T47D (cell line): Measurements from ENCODE around the gene GTF2H3.

Experiments used
- DNase-seq, 2 experiments: peaks; one replicate each; pipeline versions ENCODE4 v3.0.0 to v3.0.0-alpha.2; 2011 to 2012; ENCODE audit warnings: low read depth in 1 of 2, low spot score in 1 of 2
- JUND ChIP-seq: IDR thresholded peaks from 2 replicates; pipeline ENCODE4 v1.6.1; 2012; ENCODE audit warnings: low read depth
- in situ Hi-C: cut with HindIII; loops from 2 replicates; pipeline ENCODE4 v1.10.0; 2016; ENCODE audit warnings: low sequenced_read_pairs, low pct_unique_long_range_greater_than_20kb

The GTF2H3 gene

GRCh38 chr12:123614110-123614509, 19.5 kb upstream of the GTF2H3 start:
- no peak for TF ChIP-seq JUND
- in situ Hi-C loops: no loop called here
- no peak for DNase-seq

GRCh38 chr12:123614531-123614930, 19.1 kb upstream of the GTF2H3 start:
- no peak for DNase-seq
- in situ Hi-C loops: no loop called here
- no peak for TF ChIP-seq JUND

GRCh38 chr12:123617144-123617543, 16.5 kb upstream of the GTF2H3 start:
- in situ Hi-C loops: no loop called here
- DNase-seq: no peak
- TF ChIP-seq JUND: no peak

DNA sequence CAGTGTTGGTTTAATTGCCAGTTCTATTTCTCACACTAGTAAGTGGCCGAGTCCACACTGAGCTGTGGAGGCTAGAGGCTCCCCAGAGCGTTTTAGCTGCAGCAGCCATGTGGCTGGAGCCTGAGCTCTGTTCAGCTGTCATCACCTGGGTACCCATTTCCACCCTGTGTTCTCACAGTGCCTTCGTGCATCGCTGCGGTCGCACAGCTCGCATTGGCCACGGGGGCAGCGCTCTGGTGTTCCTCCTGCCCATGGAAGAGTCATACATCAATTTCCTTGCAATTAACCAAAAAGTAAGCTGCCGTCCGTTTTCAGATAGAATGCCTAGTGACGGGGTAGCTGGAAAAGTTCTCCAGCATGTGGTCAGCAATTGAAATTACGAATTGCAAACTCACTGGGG, 16.0 kb upstream of the GTF2H3 start:
- in situ Hi-C loops: no loop called here
- no peak for DNase-seq
- no peak for TF ChIP-seq JUND

- DNase-seq: no peak
- in situ Hi-C loops: no loop called here
- no peak for TF ChIP-seq JUND
Measured at GRCh38 chr12:123621101-123621500, 12.5 kb upstream of the GTF2H3 start.

DNA sequence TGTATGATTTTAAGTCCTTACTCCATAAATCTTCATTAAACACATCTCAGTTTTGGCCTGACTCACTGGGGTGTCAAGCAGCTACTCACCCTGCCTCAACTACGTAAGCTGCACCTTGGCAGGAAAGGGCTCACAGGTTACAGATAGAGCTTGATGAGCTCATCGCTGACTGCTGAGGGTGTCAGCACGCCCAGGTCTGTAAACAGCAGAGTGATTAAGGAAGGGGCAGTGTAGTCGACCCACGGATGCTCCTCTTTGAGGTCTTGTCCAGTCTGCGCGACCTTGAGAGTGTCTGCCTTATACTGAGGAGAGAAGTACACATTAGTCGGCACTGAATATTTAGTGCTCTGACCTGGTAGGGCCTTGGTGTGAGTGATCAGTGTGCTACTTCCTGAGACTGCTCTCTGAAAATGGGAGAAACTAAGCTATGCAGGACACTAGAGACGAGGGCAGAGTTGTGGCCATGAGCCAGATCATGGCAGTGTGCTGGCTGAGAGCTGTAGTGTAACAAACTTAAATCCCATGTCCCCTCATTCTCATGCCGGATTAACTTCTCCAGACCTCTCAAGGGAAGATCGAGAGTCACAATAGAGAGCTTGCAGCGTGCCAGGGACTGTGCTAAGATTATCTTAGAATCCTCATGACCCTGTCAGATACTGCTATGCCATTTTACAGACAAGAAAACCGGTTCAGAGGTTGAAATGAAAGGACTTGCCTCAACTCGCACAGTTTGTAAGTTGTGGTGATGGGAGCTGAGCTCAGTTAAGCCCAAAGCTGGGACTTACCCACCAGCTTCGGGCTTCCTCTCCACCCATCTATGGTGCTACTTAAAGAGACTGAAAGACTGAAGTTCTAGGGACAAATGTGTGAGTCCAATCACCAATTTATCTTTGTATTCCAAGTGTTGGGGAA, 11.8 kb upstream of the GTF2H3 start:
- no peak for TF ChIP-seq JUND
- DNase-seq: no peak
- in situ Hi-C loops: no loop called here

GRCh38 chr12:123634142-123634561, 523 bp downstream of the GTF2H3 start:
- no peak for DNase-seq
- in situ Hi-C loops: no loop called here

DNA sequence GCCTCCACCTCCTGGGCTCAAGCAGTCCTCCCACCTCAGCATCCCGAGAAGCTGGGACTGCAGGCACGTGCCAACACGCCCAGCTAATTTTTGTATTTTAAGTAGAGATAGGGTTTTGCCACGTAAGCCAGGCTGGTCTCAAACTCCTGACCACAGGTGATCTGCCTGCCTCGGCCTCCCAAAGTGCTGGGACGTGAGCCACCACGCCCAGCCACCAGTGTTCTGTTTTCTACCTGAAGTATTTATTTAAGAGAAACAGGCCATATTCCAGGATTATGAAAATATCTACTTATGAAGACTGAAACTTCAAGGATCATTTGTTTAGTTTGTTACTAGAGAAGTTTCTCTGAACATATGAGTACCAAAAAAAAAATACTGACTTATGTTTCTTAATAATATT, 10.3 kb downstream of the GTF2H3 start:
- in situ Hi-C loops: no loop called here
- no peak for DNase-seq
- no peak for TF ChIP-seq JUND

More at GRCh38 chr12:123634142-123634561, 523 bp downstream of the GTF2H3 start:
- no peak for TF ChIP-seq JUND

DNA sequence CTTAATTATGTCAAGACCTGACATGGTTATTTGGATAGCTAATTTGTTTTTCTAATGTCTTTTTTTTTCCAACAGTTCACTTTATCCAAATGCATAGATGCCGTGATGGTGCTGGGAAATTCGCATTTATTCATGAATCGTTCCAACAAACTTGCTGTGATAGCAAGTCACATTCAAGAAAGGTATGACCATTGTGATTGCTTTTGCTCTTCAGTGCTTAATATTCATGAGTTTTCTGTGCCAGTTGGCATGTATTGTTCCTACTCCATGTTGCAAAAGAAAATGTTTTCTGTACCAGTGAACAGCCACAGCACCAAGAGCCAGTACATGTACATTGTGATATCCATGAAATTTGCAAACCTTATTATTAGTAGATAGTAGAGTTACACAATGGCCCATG, 11.8 kb downstream of the GTF2H3 start:
- in situ Hi-C loops: no loop called here

DNA sequence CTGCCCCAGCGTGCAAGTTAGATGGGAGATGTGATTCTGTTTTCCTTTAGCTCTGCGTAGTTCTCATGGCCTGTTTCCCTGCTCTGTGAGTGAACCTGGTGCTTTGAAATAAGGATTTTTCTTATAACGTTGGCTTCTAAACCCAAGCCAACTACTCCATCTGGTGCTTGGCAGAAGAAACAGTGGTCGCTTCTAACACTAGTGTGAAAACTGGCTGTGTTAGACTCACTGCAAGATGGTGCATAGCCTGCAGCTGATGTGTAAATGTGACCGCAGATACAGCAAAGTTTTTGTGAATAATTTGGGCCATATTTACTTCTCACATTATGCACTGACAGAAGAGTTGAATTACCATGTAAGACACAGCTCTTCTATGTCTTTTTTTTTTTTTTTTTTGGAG, 12.2 kb downstream of the GTF2H3 start:
- no peak for DNase-seq
- in situ Hi-C loops: no loop called here
- no peak for TF ChIP-seq JUND

More for the DNA sequence above, 11.8 kb downstream of the GTF2H3 start:
- DNase-seq: no peak
- TF ChIP-seq JUND: no peak

DNA sequence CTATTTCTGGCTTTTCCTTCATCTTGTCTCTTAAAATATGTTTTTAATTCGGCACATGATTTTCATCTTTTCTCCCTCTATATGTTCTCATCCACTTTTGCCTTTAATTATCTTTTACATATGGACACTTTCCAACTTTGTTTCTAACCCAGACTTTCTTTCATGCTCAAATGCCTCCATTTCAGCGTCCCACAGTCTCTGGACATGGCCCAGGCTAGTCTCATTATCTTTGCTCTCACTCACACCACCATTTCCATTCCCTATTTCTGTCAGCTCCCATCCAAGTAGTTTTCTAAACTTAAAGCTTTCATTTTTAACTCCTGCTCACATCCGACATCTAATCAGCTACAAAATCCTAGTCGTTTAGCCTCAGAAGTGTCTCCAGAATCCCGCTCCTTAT, 14.8 kb downstream of the GTF2H3 start:
- in situ Hi-C loops: no loop called here
- DNase-seq: no peak
- no peak for TF ChIP-seq JUND

DNA sequence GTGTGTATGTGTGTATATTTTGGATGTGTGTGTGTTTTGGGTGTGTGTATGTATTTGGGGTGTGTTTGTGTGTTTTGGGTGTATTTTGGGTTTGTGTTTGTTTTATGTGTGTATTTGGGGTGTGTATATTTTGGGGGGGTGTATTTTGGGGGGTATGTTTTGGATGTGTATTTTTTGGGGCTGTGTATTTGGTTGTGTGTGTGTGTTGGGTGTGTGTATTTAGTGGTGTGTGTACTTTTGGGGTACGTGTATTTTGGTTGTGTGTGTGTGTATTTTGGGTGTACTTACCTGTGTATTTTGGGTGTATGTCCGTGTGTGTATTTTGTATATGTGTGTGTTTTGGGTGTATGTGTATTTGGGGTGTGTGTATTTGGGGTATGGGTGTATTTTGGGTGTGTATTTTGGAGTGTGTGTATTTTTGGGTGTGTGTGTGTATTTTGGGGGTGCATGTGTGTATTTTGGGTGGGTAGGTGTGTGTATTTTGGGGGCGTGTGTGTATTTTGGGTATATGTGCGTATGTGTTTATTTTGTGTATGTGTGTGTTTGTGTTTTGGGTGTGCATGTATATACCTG, 20.6 kb downstream of the GTF2H3 start:
- no peak for DNase-seq

GRCh38 chr12:123655420-123655819, 21.8 kb downstream of the GTF2H3 start:
- no peak for TF ChIP-seq JUND
- in situ Hi-C loops: no loop called here
- no peak for DNase-seq

More for the DNA sequence above, 20.6 kb downstream of the GTF2H3 start:
- in situ Hi-C loops: no loop called here
- no peak for TF ChIP-seq JUND
